ENCODE data around the gene TTLL12.
"Not testable (repeated sequence)": the region's sequence is repeated elsewhere in the genome, so short reads cannot be mapped to it uniquely, and the experiment has no call there.

TTLL12 gene

DNA sequence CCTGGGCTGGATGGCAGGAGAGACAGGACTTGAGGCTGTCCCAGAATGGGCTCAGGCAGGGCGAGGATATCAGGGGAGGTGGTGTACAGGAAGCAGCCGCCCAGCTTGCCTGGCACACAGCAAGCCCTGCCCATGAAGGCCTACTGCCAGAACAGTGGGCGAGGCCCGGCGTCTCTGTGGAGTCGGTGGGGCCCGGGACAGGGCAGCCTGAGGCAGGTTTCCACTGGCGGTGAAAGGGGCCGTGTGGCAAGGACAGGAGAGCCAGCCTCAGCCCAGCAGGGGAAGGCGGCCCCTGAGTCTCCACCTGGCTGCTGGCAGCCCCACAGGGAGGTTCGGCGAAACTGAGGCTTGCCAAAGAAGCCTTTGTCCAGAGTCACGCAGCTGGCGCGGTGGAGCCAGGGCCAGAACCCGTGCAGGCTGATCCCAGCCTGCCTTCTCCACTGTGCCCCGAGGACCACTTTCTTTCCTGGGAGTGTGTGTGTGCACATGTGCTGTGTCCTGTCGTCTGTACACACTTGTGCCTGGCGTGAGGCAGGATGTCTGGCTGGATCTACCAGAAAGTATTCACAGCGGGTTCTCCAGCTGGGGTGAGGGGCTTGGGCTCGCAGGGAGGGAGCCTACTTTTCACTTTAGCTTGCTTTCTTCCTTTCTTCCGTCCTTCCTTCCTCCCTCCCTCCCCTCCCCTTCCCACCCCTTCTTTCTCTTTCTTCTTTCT is 34.4 kb downstream of the TTLL12 start:
- TF ChIP-seq CTCF (IDR thresholded peaks at IDR 0.05; ENCODE audit: low read depth, low read length) = no peak
- peak; percentile 39 for DNase-seq (ENCODE audit: extremely low read depth, low read depth)

DNA sequence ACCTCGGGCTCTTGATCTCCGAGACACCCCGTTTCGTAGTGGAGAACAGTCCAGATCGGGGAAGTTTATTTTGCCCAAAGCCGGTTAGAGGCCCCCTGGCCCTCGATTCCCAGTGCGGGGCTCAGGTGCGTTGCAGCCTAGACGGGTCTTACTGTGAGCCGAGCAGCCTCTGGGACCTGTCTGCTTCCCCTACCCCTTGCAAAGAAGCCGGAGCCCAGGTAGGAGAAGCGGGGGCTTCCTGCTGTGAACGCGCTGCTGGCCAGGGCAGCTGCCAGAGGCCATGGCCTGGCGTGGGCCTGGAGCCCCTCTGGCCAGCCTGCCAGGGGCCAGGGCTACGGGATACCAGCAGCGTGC is 35.0 kb downstream of the TTLL12 start:
- DNase-seq (ENCODE audit: extremely low read depth, low read depth) = no peak
- no peak for TF ChIP-seq CTCF (IDR thresholded peaks at IDR 0.05; ENCODE audit: low read depth, low read length)

DNA sequence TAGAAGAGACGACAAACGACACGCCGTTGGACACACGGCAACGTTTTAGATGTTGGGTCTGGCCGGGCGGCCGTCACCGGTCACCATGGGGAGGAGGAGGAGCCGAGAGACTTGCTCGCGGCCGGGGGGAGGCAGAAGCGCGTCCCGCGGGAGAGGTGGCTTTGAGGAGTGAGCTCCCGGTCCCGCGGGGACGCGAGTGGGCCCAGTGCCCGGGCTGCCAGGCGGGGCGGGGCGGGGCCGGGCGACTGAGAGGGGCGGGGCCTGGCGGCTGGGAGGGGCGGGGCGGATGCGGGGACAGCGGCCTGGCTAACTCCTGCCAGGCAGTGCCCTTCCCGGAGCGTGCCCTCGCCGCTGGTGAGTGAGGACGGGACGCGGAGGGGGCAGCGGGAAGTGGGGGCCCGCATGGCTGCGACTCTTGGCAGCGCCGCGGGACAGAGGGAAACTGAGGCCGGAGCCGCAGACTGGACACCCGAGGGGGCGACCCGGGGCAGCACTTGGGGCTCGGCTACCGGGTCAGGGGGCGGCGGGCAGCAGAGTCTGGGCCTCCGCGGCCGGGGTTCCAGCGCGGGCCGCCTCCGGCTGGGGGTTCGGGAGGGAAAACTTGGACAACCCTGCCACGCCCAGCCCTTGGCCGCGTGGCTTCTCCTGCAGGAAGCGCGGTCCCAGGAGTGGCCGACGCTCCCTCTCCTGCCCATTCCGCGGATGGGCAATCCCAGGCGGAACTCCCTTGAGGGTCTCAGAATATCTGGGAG is 35.5 kb downstream of the TTLL12 start, which contains the start of gene TSPO:
Gene TSPO, plus strand, starts transcription at position 309 of the 752 bp plus-strand sequence. CDS start 7,680 bp downstream, outside the sequence.
- DNase-seq (ENCODE audit: extremely low read depth, low read depth) = no peak
- no peak for TF ChIP-seq CTCF (IDR thresholded peaks at IDR 0.05; ENCODE audit: low read depth, low read length)

DNA sequence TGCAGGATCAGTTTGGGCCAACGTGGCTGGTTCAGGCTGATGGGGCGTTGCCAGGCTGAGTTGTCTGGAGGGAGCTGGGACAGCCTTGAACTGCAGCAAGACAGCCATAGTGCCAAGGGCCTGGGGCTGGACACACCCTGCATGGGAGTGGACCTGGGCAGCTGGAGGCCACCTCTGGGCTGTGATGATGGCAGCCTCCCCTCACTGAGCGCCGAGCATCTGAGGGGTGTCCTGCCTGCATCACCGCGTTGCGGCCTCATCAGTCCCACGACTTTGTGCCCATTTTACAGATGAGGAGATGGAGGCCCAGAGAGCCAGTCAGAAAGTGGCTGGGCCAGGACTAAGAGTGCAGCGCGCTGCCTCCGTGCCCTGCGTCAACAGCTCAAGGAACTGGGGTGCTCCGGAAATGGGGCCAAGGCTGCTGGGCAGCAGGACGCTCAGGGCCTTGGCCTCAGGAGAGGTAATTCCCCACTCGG is 36.2 kb downstream of the TTLL12 start:
- TF ChIP-seq CTCF (IDR thresholded peaks at IDR 0.05; ENCODE audit: low read depth, low read length) = no peak
- DNase-seq (ENCODE audit: extremely low read depth, low read depth) = no peak

GRCh38 chr22:43148581-43148980 is 38.4 kb downstream of the TTLL12 start:
- TF ChIP-seq CTCF (IDR thresholded peaks at IDR 0.05; ENCODE audit: low read depth, low read length) = no peak
- DNase-seq (ENCODE audit: extremely low read depth, low read depth) = no peak

DNA sequence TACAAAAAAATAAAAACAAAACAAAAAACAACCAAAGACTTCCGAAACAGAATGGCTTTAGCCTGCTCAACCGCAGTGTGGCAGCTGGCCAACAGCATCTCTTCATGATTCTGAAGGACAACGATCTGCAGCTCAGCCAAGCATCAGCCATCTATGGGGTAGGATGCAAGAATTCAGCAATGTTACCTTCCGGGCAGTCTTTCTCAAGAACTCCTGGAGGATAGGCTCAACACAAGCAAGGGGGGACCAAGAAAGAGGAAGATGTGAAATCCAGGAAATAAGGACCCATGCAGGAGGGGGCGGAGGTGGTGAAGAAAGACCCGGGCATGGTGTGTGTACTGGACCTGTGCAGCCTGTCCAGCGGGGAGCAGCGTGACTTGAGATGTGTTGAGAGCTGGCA is 39.1 kb downstream of the TTLL12 start:
- DNase-seq (ENCODE audit: extremely low read depth, low read depth) = no peak
- TF ChIP-seq CTCF (IDR thresholded peaks at IDR 0.05; ENCODE audit: low read depth, low read length) = no peak

- DNase-seq (ENCODE audit: extremely low read depth, low read depth) = not testable (repeated sequence)
Observed at GRCh38 chr22:43146332-43146731, 40.6 kb downstream of the TTLL12 start.

DNA sequence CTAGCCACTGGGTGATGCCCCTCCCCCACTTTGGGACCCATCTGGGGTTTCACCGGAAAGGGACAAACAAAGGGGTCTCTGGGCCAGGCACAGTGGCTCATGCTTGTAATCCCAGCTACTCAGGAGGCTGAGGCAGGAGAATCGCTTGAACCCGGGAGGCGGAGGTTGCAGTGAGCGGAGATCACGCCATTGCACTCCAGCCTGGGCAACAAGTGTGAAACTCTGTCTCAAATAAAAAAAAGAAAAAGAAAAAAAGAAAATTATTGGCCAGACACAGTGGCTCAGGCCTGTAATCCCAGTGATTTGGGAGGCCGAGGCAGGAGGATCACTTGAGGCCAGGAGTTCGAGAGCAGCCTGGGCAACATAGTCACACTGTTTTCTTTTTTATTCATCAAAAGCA is 41.6 kb downstream of the TTLL12 start:
- not testable (repeated sequence) for DNase-seq (ENCODE audit: extremely low read depth, low read depth)

All from AG09319 (cell line).